Measurements from ENCODE around the gene SMIM43.
A peak's percentile ranks its signal among the peaks of the same experiment; 100 is the strongest.

SMIM43 gene

GRCh38 chr4:121741751-121742150 lies 23.2 kb downstream of the SMIM43 start:
- no peak for TF ChIP-seq CREB1 (IDR thresholded peaks at IDR 0.05; ENCODE audit: low read depth)

- no peak for TF ChIP-seq FOXM1 (IDR thresholded peaks at IDR 0.05; ENCODE audit: borderline replicate concordance, low read depth)
- no peak for TF ChIP-seq TCF12 (IDR thresholded peaks at IDR 0.05; ENCODE audit: low read depth)
These were observed 24.1 kb downstream of the SMIM43 start for GRCh38 chr4:121740796-121741409.

GRCh38 chr4:121739575-121739974 lies 25.4 kb downstream of the SMIM43 start:
- TF ChIP-seq MAX (IDR thresholded peaks at IDR 0.05), result no peak
- no peak for TF ChIP-seq EGR1 (IDR thresholded peaks at IDR 0.05)

GRCh38 chr4:121738780-121739535 lies 26.0 kb downstream of the SMIM43 start:
- TF ChIP-seq CEBPB (IDR thresholded peaks at IDR 0.05), result no peak
- TF ChIP-seq CREB1 (IDR thresholded peaks at IDR 0.05; ENCODE audit: low read depth), result no peak
- TF ChIP-seq MAX (IDR thresholded peaks at IDR 0.05), result no peak
- TF ChIP-seq EP300 (IDR thresholded peaks at IDR 0.05; ENCODE audit: borderline replicate concordance), result no peak
- no peak for TF ChIP-seq TEAD4 (IDR thresholded peaks at IDR 0.05)
- no peak for TF ChIP-seq EGR1 (IDR thresholded peaks at IDR 0.05)
- no peak for TF ChIP-seq ZBTB7A (IDR thresholded peaks at IDR 0.05; ENCODE audit: low read depth)
- no peak for TF ChIP-seq TAF1 (IDR thresholded peaks at IDR 0.05; ENCODE audit: low read depth)
- no peak for TF ChIP-seq USF1 (IDR thresholded peaks at IDR 0.05)
- no peak for TF ChIP-seq FOXM1 (IDR thresholded peaks at IDR 0.05; ENCODE audit: borderline replicate concordance, low read depth)
- TF ChIP-seq RAD21 (IDR thresholded peaks at IDR 0.05; ENCODE audit: low read depth), result no peak
- no peak for TF ChIP-seq REST (IDR thresholded peaks at IDR 0.05; ENCODE audit: low read depth)
- no peak for TF ChIP-seq TCF12 (IDR thresholded peaks at IDR 0.05; ENCODE audit: low read depth)
- TF ChIP-seq YY1 (IDR thresholded peaks at IDR 0.05; ENCODE audit: low read depth), result no peak
- TF ChIP-seq NFIC (IDR thresholded peaks at IDR 0.05), result no peak

- TF ChIP-seq CREB1 (IDR thresholded peaks at IDR 0.05; ENCODE audit: low read depth) (no peak), YY1 (IDR thresholded peaks at IDR 0.05; ENCODE audit: low read depth) (no peak), TAF1 (IDR thresholded peaks at IDR 0.05; ENCODE audit: low read depth) (no peak)
These were observed 27.0 kb downstream of the SMIM43 start for GRCh38 chr4:121737846-121738554.

GRCh38 chr4:121736735-121737351 lies 28.1 kb downstream of the SMIM43 start:
- no peak for TF ChIP-seq FOXM1 (IDR thresholded peaks at IDR 0.05; ENCODE audit: borderline replicate concordance, low read depth)
- peak; percentile 86 for TF ChIP-seq RAD21 (IDR thresholded peaks at IDR 0.05; ENCODE audit: low read depth)

- no peak for TF ChIP-seq USF1 (IDR thresholded peaks at IDR 0.05)
- no peak for TF ChIP-seq TEAD4 (IDR thresholded peaks at IDR 0.05)
- TF ChIP-seq NFIC (IDR thresholded peaks at IDR 0.05), result no peak
- no peak for TF ChIP-seq CREB1 (IDR thresholded peaks at IDR 0.05; ENCODE audit: low read depth)
- TF ChIP-seq RAD21 (IDR thresholded peaks at IDR 0.05; ENCODE audit: low read depth), result no peak
- no peak for TF ChIP-seq TAF1 (IDR thresholded peaks at IDR 0.05; ENCODE audit: low read depth)
- no peak for TF ChIP-seq EGR1 (IDR thresholded peaks at IDR 0.05)
- no peak for TF ChIP-seq MAX (IDR thresholded peaks at IDR 0.05)
- TF ChIP-seq FOXM1 (IDR thresholded peaks at IDR 0.05; ENCODE audit: borderline replicate concordance, low read depth), result no peak
- TF ChIP-seq TCF12 (IDR thresholded peaks at IDR 0.05; ENCODE audit: low read depth), result no peak
- TF ChIP-seq CEBPB (IDR thresholded peaks at IDR 0.05), result no peak
- no peak for TF ChIP-seq YY1 (IDR thresholded peaks at IDR 0.05; ENCODE audit: low read depth)
- TF ChIP-seq ZBTB7A (IDR thresholded peaks at IDR 0.05; ENCODE audit: low read depth), result no peak
- TF ChIP-seq EP300 (IDR thresholded peaks at IDR 0.05; ENCODE audit: borderline replicate concordance), result no peak
- no peak for TF ChIP-seq REST (IDR thresholded peaks at IDR 0.05; ENCODE audit: low read depth)
These were observed 30.4 kb downstream of the SMIM43 start for GRCh38 chr4:121734571-121734970.
